ENCODE data around the gene TBCK. TPM values are rescaled to one million over a fixed set of nuclear protein-coding genes. Genes with fewer than 3 reads are reported as not detected.
A peak's percentile ranks its signal among the peaks of the same experiment; 100 is the strongest.

The TBCK gene
- total and polyA plus RNA-seq, 2 of the 13 experiments (the other 11 are each of a cell fraction or from before 2014, with no cell fraction given), result 51.0 to 62.4 TPM

GRCh38 chr4:106287353-106287969 lies 28.5 kb downstream of the TBCK start (continued):
- TF ChIP-seq ELK4 (CRISPR knock-in tag; IDR thresholded peaks at IDR 0.05; ENCODE audit: borderline replicate concordance), result no peak
- TF ChIP-seq ZBTB34 (CRISPR knock-in tag; IDR thresholded peaks at IDR 0.05), result peak; percentile 69; the same call in 1 of the 2 replicates
- TF ChIP-seq KAT7 (CRISPR knock-in tag; IDR thresholded peaks at IDR 0.05; ENCODE audit: borderline replicate concordance), result peak; percentile 55; the same call in 1 of the 2 replicates
- TF ChIP-seq SP5 (CRISPR knock-in tag; IDR thresholded peaks at IDR 0.05; ENCODE audit: borderline replicate concordance, low read depth), result peak; percentile 29; the same call in 1 of the 2 replicates
- peak; percentile 64 for TF ChIP-seq ZFY (CRISPR knock-in tag; IDR thresholded peaks at IDR 0.05)
- TF ChIP-seq TFDP2 (CRISPR knock-in tag; IDR thresholded peaks at IDR 0.05), result peak; percentile 22; the same call in 1 of the 2 replicates
- peak; percentile 88 for TF ChIP-seq THAP11 (CRISPR knock-in tag; IDR thresholded peaks at IDR 0.05)
- peak; percentile 93 for TF ChIP-seq ZKSCAN8 (CRISPR knock-in tag; IDR thresholded peaks at IDR 0.05; ENCODE audit: borderline replicate concordance)
- no peak for TF ChIP-seq ZNF30 (CRISPR knock-in tag; IDR thresholded peaks at IDR 0.05)
- TF ChIP-seq ZNF629 (CRISPR knock-in tag; conservative IDR thresholded peaks at IDR 0.05), result peak; percentile 35
- TF ChIP-seq MIXL1 (CRISPR knock-in tag; IDR thresholded peaks at IDR 0.05), result peak; percentile 97
- peak; percentile 88 for TF ChIP-seq MEF2D (CRISPR knock-in tag; IDR thresholded peaks at IDR 0.05)
- peak in 1 of 2 experiments; percentile 33; a peak in 1 of 4 replicates for TF ChIP-seq NR2F1 (CRISPR knock-in tag; IDR thresholded peaks at IDR 0.05)
- no peak for TF ChIP-seq ETS1 (CRISPR knock-in tag; IDR thresholded peaks at IDR 0.05)
- no peak for TF ChIP-seq TRIM22 (IDR thresholded peaks at IDR 0.05)
- peak; percentile 73; the same call in 1 of the 2 replicates for TF ChIP-seq DNMT3B (CRISPR knock-in tag; conservative IDR thresholded peaks at IDR 0.05)
- peak; percentile 97 for TF ChIP-seq IKZF5 (CRISPR knock-in tag; IDR thresholded peaks at IDR 0.05)
- TF ChIP-seq TRIM24 (CRISPR knock-in tag; IDR thresholded peaks at IDR 0.05), result peak; percentile 90; the same call in 1 of the 2 replicates
- peak; percentile 52; the same call in 1 of the 2 replicates for TF ChIP-seq ZFP90 (CRISPR knock-in tag; IDR thresholded peaks at IDR 0.05; ENCODE audit: borderline replicate concordance)
- TF ChIP-seq TARDBP (CRISPR knock-in tag; IDR thresholded peaks at IDR 0.05), result peak; percentile 81
- TF ChIP-seq MXI1 (IDR thresholded peaks at IDR 0.05; ENCODE audit: borderline replicate concordance, low read depth, low read length), result peak; percentile 88; the same call in 2 of the 3 replicates
- TF ChIP-seq ASH2L (IDR thresholded peaks at IDR 0.05; ENCODE audit: insufficient read length, low read depth, low read length), result peak; percentile 48
- TF ChIP-seq ZNF24 (IDR thresholded peaks at IDR 0.05), result peak; percentile 72; the same call in 1 of the 2 replicates
